SU-DHL-6 (cell line): Measurements from ENCODE around the gene NUP188.

Source experiments
- H2AFZ ChIP-seq: fragments of 200-600 bp; sonication (generic); 2 replicates; pipeline ENCODE4 v1.6.1; 2014; ENCODE audit warnings: low read depth, mild to moderate bottlenecking, moderate library complexity, mixed read lengths, antibody characterized with exemption, low read length; ENCODE audit not compliant: severe bottlenecking
- H3F3A ChIP-seq: fragments of 200-600 bp; shearing (Covaris generic); 2 replicates; pipeline ENCODE4 v1.6.0; 2016; ENCODE audit warnings: antibody characterized with exemption, mild to moderate bottlenecking; ENCODE audit not compliant: insufficient read depth
- H3K27ac ChIP-seq: fragments of 200-600 bp; sonication (generic); 2 replicates; pipeline ENCODE4 v1.5.1; 2016; ENCODE audit warnings: low read depth, mild to moderate bottlenecking, low read length, moderate library complexity, mixed read lengths
- H3K27me3 ChIP-seq: fragments of 200-600 bp; sonication (generic), shearing (Covaris generic); 2 replicates; pipeline ENCODE4 v1.6.0; 2014; ENCODE audit warnings: mild to moderate bottlenecking, low read length
- H3K36me3 ChIP-seq: fragments of 200-600 bp; sonication (generic); 2 replicates; pipeline ENCODE4 v1.6.1; 2014; ENCODE audit warnings: mild to moderate bottlenecking, low read length, mixed read lengths
- H3K4me2 ChIP-seq: fragments of 300-600, 200-600 bp; shearing (Covaris generic), sonication (generic); 2 replicates; pipeline ENCODE4 v1.6.0; 2014; ENCODE audit warnings: low read length, low read depth, mild to moderate bottlenecking; ENCODE audit not compliant: poor library complexity, severe bottlenecking
- H3K4me3 ChIP-seq: fragments of 200-600 bp; sonication (generic); 2 replicates; pipeline ENCODE4 v1.5.1; 2014; ENCODE audit warnings: antibody characterized with exemption, low read length, mild to moderate bottlenecking, mixed read lengths; ENCODE audit not compliant: insufficient read depth, poor library complexity, severe bottlenecking
- H3K79me2 ChIP-seq: fragments of 200-600 bp; sonication (generic); 2 replicates; pipeline ENCODE4 v1.6.1; 2014; ENCODE audit warnings: mild to moderate bottlenecking, low read length, moderate library complexity; ENCODE audit not compliant: insufficient read depth
- H3K9ac ChIP-seq: fragments of 200-600 bp; sonication (generic); 2 replicates; pipeline ENCODE4 v1.7.0; 2014; ENCODE audit warnings: mild to moderate bottlenecking, low read length
- H3K9me2 ChIP-seq: fragments of 200-600 bp; sonication (generic); replicated peaks from 2 replicates; pipeline ENCODE4 v1.6.1; 2014; ENCODE audit warnings: low read length; ENCODE audit not compliant: insufficient read depth
- H3K9me3 ChIP-seq: fragments of 200-600 bp; sonication (generic); 2 replicates; pipeline ENCODE4 v1.6.1; 2014; ENCODE audit warnings: low read length, mixed read lengths; ENCODE audit not compliant: insufficient read depth
- H4K20me1 ChIP-seq: fragments of 200-600 bp; sonication (generic); 2 replicates; pipeline ENCODE4 v1.6.1; 2014; ENCODE audit warnings: low read depth, mild to moderate bottlenecking, antibody characterized with exemption, low read length, moderate library complexity, mixed read lengths
- EZH2phosphoT487 ChIP-seq: fragments of 200-600 bp; sonication (generic), shearing (Covaris generic); conservative IDR thresholded peaks from 2 replicates; pipeline ENCODE4 v1.6.1; 2018; ENCODE audit warnings: mild to moderate bottlenecking, antibody characterized with exemption, low read length, moderate library complexity, mixed read lengths
- TF ChIP-seq, protein P1 (sequence below): fragments of 200-600 bp; sonication (generic); IDR thresholded peaks from one replicate; pipeline ENCODE4 v1.5.1; 2017; ENCODE audit warnings: antibody characterized with exemption, mild to moderate bottlenecking, low read length, moderate library complexity; ENCODE audit not compliant: insufficient read depth, poor library complexity, severe bottlenecking

Gene NUP188

DNA sequence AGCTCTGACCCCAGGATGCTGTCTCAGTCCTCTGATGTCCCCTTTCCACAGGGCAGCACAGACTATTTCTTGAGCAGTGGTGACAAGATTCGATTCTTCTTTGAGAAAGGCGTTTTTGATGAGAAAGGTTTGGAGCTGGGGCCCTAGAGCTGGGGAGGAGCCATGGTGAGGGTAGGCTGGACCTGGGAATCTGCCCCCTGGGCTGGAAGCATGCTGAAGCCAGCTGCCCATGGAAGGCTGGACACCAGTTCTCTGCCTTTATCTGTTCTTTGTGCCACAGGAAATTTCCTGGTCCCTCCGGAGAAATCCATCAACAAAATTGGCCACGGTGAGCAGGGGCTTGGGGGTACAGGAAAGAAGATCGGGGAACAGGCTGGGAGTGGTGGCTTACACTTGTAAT, 13.8 kb upstream of the NUP188 start:
- no peaks in the 10 kb centered on the region for H3K9me2 ChIP-seq
- no peaks in the 10 kb centered on the region for H3K9me3 ChIP-seq
- H3K4me3 ChIP-seq = no peak overlapping the region
- no peaks in the 10 kb centered on the region for H4K20me1 ChIP-seq
- H3K4me2 ChIP-seq = no peak overlapping the region
- TF ChIP-seq, protein P1, sequence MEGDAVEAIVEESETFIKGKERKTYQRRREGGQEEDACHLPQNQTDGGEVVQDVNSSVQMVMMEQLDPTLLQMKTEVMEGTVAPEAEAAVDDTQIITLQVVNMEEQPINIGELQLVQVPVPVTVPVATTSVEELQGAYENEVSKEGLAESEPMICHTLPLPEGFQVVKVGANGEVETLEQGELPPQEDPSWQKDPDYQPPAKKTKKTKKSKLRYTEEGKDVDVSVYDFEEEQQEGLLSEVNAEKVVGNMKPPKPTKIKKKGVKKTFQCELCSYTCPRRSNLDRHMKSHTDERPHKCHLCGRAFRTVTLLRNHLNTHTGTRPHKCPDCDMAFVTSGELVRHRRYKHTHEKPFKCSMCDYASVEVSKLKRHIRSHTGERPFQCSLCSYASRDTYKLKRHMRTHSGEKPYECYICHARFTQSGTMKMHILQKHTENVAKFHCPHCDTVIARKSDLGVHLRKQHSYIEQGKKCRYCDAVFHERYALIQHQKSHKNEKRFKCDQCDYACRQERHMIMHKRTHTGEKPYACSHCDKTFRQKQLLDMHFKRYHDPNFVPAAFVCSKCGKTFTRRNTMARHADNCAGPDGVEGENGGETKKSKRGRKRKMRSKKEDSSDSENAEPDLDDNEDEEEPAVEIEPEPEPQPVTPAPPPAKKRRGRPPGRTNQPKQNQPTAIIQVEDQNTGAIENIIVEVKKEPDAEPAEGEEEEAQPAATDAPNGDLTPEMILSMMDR = no peak
- no peak for TF ChIP-seq EZH2phosphoT487
- H3K9ac ChIP-seq = no peak overlapping the region
- no peak overlapping the region for H3K27ac ChIP-seq
- no peaks in the 10 kb centered on the region for H3F3A ChIP-seq
- H3K27me3 ChIP-seq = no peaks in the 10 kb centered on the region
- no peak overlapping the region for H2AFZ ChIP-seq
- no peaks in the 10 kb centered on the region for H3K79me2 ChIP-seq
- no peaks in the 10 kb centered on the region for H3K36me3 ChIP-seq

DNA sequence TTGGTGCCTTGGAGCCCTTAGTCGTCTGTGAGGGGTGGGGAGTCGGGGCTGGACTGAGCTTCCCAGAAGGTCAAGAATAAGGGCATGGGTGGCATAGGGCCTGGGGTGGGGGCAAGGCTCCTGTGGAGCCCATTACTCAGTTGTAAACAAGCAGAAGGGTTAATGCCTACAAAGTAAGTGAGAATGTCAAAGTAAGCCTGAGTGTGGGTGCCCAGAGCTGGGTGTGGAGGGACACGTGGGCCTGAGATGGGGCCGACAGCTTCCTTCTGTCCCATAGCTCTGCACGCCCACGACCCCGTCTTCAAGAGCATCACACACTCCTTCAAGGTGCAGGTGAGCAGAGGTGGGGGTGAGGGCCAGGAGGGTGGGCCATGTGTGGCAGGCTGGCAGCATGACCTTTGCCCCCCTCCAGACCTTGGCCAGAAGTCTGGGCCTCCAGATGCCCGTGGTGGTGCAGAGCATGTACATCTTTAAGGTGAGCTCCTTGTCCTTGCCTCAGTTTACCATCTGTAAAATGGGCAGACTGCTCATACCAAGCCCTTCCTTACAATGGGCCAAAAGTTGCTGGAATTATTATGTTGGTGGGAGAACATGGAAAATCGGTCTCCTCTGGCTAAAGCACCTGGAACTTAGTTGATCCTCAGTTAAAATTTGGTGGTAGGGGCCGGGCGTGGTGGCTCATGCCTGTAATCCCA, 11.2 kb upstream of the NUP188 start:
- Histone ChIP-seq H3K27ac (no peak overlapping the region), H3K4me2 (no peak overlapping the region), H3K4me3 (no peak overlapping the region), H3K79me2 (no peaks in the 10 kb centered on the region), H2AFZ (no peak overlapping the region), H3K9ac (no peak overlapping the region), H4K20me1 (no peaks in the 10 kb centered on the region), H3K27me3 (no peaks in the 10 kb centered on the region), H3K9me3 (no peaks in the 10 kb centered on the region), H3K36me3 (no peaks in the 10 kb centered on the region), H3K9me2 (no peaks in the 10 kb centered on the region), H3F3A (no peaks in the 10 kb centered on the region)
- no peak for TF ChIP-seq EZH2phosphoT487
- TF ChIP-seq, protein P1 = no peak

DNA sequence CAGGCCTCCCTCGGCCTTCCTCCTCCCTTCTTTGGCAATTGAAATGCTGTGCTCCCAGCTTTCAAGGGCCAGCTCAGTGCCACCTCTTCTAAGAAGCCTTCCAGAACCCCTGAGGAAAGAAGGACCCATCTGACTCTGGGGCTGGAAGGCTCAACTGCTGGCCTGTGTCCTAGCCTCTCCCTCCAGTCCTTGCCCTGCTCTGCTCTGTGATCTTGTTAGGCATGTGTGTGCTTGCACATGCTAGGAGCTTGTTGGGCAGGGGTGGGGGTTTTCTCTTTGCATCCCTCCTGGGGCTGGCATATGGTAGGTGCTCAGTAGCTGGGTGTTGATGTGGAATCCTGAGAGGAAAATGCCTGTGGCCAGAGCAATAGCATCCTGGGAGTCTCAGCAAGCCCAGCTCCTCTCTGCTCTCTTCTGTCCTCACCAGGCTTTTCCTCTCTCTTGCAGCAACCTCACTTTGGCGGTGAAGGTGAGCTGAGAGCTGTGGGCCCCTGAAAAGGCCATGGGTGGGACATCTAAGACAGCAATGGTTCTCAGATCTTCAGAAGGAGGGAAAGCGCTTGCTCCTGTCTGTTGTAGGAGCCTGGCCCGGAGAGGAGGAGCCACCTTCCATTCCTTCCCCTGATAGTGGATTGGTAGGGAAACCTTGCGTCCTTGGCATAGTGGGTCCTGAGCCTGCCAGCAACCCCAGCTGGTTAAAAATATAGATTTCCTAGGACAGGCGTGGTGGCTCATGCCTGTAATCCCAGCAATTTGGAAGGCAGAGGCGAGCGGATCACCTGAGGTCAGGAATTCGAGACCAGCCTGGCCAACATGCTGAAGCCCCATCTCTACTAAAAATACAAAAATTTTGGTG, 10.0 kb upstream of the NUP188 start:
- Histone ChIP-seq H3F3A (no peaks in the 10 kb centered on the region), H3K36me3 (no peaks in the 10 kb centered on the region), H3K27me3 (no peaks in the 10 kb centered on the region), H3K9me3 (no peaks in the 10 kb centered on the region), H3K4me2 (no peak overlapping the region), H3K9ac (no peak overlapping the region), H3K79me2 (no peaks in the 10 kb centered on the region), H4K20me1 (no peaks in the 10 kb centered on the region), H3K9me2 (no peaks in the 10 kb centered on the region), H3K4me3 (no peak overlapping the region), H3K27ac (no peak overlapping the region), H2AFZ (no peak overlapping the region)
- TF ChIP-seq EZH2phosphoT487 = no peak
- TF ChIP-seq, protein P1 = no peak
